Uterus (tissue), 4 donors: ENCODE data around the gene DOK3. TPM values are rescaled to one million over a fixed set of nuclear protein-coding genes. Genes with fewer than 3 reads are reported as not detected.

Experiments used
- DNase-seq, 2 donors: peaks; one replicate each; pipeline ENCODE4 v3.0.0-alpha.2; 2019 to 2020
- H3K27ac ChIP-seq, 2 donors: fragments of 200-600 bp; sonication (generic); 1 replicate in 1 of 2; 2 replicates in 1 of 2; pipeline ENCODE4 v1.5.1; 2016 to 2018
- H3K27me3 ChIP-seq, 2 donors: fragments of 200-600 bp; sonication (generic); one replicate each; pipeline ENCODE4 v1.5.1; 2018 to 2019; ENCODE audit warnings: control low read depth in 1 of 2
- H3K36me3 ChIP-seq, 2 donors: fragments of 200-600 bp; sonication (generic); one replicate each; pipeline ENCODE4 v1.5.1; 2019; ENCODE audit warnings: control low read depth in 1 of 2
- H3K4me1 ChIP-seq, 2 donors: fragments of 200-600 bp; sonication (generic); one replicate each; pipeline ENCODE4 v1.5.1; 2018 to 2019; ENCODE audit warnings: control low read depth in 1 of 2
- H3K4me3 ChIP-seq, 2 donors: fragments of 200-600 bp; sonication (generic); 1 replicate in 1 of 2; 2 replicates in 1 of 2; pipeline ENCODE4 v1.5.1; 2018 to 2019; ENCODE audit warnings: mild to moderate bottlenecking in 1 of 2
- H3K9me3 ChIP-seq, 2 donors: fragments of 200-600 bp; sonication (generic); one replicate each; pipeline ENCODE4 v1.5.1; 2019; ENCODE audit warnings: control low read depth in 1 of 2
- CTCF ChIP-seq, 4 experiments: fragments of 200-600 bp in 2 of 4; fragments of 450-650 bp in 2 of 4; sonication (generic) in 2 of 4; IDR thresholded peaks; one replicate each; pipeline ENCODE4 v1.5.1; 2016 to 2019; ENCODE audit warnings: antibody characterized with exemption in 4 of 4, mild to moderate bottlenecking in 2 of 4, moderate library complexity in 1 of 4
- POLR2A ChIP-seq, 2 donors: fragments of 450-650 bp; IDR thresholded peaks; one replicate each; pipeline ENCODE4 v1.6.1; 2016; ENCODE audit warnings: antibody characterized with exemption in 2 of 2, mild to moderate bottlenecking in 1 of 2, moderate library complexity in 1 of 2
- intact Hi-C: fragments of 100-400 bp; cut with DNase I; formaldehyde crosslinking; loops from one replicate; pipeline ENCODE4 v1.15.1; 2023; ENCODE audit warnings: low total_unique reads
- total RNA-seq, 4 donors: library from RNA; depleted of rRNA in 3 of 4; stranded (reverse); fragments of >200 nt in 3 of 4; gene quantifications; one replicate each; pipeline versions ENCODE4 v1.1.0 to v1.2.4, GENCODE V29; 2014 to 2023
- donor health status: DM: yes; HTN: yes; CAD: no.

The DOK3 gene
- total RNA-seq, 4 donors from 2014 or later, result 3.6 to 20.0 (median 7.1) TPM

- no peak for TF ChIP-seq POLR2A (IDR thresholded peaks at IDR 0.05)
- TF ChIP-seq CTCF (IDR thresholded peaks at IDR 0.05), result no peak
- Histone ChIP-seq H3K27me3 (no peaks in the 10 kb centered on the region), H3K27ac (peak overlapping the region; percentile 27 to 61), H3K9me3 (no peaks in the 10 kb centered on the region), H3K36me3 (no peaks in the 10 kb centered on the region), H3K4me3 (no peak overlapping the region), H3K4me1 (peaks cover 3 to 32% of the 10 kb centered on the region in 2 donors)
- DNase-seq, result peak in 1 of 2 donors; percentile 16
- intact Hi-C loops, result no loop called here
These were observed 26.6 kb downstream of the DOK3 start for GRCh38 chr5:177483042-177483441.

GRCh38 chr5:177482359-177482795 is 27.2 kb downstream of the DOK3 start:
- Histone ChIP-seq H3K27me3 (no peaks in the 10 kb centered on the region), H3K4me1 (peaks cover 3 to 37% of the 10 kb centered on the region in 2 donors), H3K9me3 (no peaks in the 10 kb centered on the region), H3K27ac (peak overlapping the region in 1 of 2 donors; percentile 8), H3K4me3 (no peak overlapping the region), H3K36me3 (no peaks in the 10 kb centered on the region)
- intact Hi-C loops, result no loop called here
- TF ChIP-seq CTCF (IDR thresholded peaks at IDR 0.05) (no peak), POLR2A (IDR thresholded peaks at IDR 0.05) (no peak)
- DNase-seq, result peak; percentile 23 to 46

- Histone ChIP-seq H3K27me3 (no peaks in the 10 kb centered on the region), H3K9me3 (no peaks in the 10 kb centered on the region), H3K4me1 (peaks cover under 1 to 33% of the 10 kb centered on the region in 2 donors), H3K36me3 (no peaks in the 10 kb centered on the region), H3K27ac (peak overlapping the region; percentile 77 to 86), H3K4me3 (no peak overlapping the region)
- TF ChIP-seq POLR2A (IDR thresholded peaks at IDR 0.05) (no peak), CTCF (IDR thresholded peaks at IDR 0.05) (no peak)
- peak; percentile 58 to 60 for DNase-seq
- intact Hi-C loops, result no loop called here
These were observed 29.9 kb downstream of the DOK3 start for GRCh38 chr5:177479774-177480173.

GRCh38 chr5:177478711-177479646 is 30.6 kb downstream of the DOK3 start:
- H3K4me1 ChIP-seq, result peaks cover 0 to 25% of the 10 kb centered on the region in 2 donors
- H3K4me3 ChIP-seq, result no peak overlapping the region
- no peaks in the 10 kb centered on the region for H3K9me3 ChIP-seq
- H3K36me3 ChIP-seq, result no peaks in the 10 kb centered on the region
- peak overlapping the region; percentile 77 to 86 for H3K27ac ChIP-seq
- DNase-seq, result peak; percentile 93 to 95
- no peaks in the 10 kb centered on the region for H3K27me3 ChIP-seq
- TF ChIP-seq POLR2A (IDR thresholded peaks at IDR 0.05) (no peak), CTCF (IDR thresholded peaks at IDR 0.05) (no peak)
- intact Hi-C loops, result no loop called here
